ENCODE data around the gene OMA1.

Gene OMA1

DNA sequence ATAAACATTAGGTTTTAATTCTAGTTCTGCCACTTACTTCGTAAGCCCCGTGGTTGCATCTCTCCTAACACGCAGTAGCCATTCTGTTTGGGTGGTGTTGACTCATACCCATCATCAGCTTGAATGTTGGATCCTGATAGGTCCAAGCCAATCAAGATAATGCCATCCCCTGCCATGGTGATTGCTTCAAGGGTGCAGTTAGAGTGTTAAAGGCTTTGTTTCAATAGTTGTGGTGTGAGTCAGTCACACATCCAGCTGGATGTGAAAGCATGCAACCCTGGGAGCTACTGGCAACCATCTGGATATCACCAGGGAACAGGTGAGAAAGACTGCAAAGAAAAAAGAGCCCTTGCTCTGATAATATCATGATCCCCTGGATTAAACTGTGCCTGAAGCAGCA is 69.1 kb downstream of the OMA1 start:
- no peak for DNase-seq (ENCODE audit: low read depth)
- Histone ChIP-seq H3K4me1 (ENCODE audit: control insufficient read depth, insufficient read depth, low read length) (peaks cover 5% of the 10 kb centered on the region), H3K36me3 (ENCODE audit: control insufficient read depth, insufficient read depth, low read length, severe bottlenecking) (peaks cover 3% of the 10 kb centered on the region), H3K9ac (ENCODE audit: low read length) (no peak overlapping the region), H3K9me3 (ENCODE audit: control insufficient read depth, low read length) (no peaks in the 10 kb centered on the region), H3K27me3 (replicated peaks; ENCODE audit: control insufficient read depth, insufficient read depth, low read length) (no peaks in the 10 kb centered on the region), H3K4me3 (ENCODE audit: low read length) (no peak overlapping the region)

DNA sequence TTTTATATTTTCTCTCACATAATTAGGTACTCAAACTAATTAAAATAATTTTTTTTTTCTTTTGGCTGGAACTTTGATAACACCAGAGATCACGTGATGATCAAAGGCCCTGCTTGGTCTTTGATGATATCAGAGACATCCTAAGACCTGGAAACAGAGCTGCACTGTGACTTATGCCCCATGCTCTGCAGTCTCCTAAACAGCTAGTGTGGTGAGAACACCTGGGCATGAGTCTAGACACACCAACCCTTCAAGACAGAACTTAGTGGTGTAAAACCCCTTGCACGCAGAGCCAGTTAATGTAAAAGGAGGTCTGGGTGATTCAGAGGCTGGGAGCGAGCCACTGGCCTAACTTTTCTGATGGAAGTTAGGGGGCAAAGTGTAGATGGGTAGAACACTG is 70.3 kb downstream of the OMA1 start:
- Histone ChIP-seq H3K4me3 (ENCODE audit: low read length) (no peak overlapping the region), H3K9me3 (ENCODE audit: control insufficient read depth, low read length) (no peaks in the 10 kb centered on the region), H3K9ac (ENCODE audit: low read length) (no peak overlapping the region), H3K27me3 (replicated peaks; ENCODE audit: control insufficient read depth, insufficient read depth, low read length) (no peaks in the 10 kb centered on the region), H3K4me1 (ENCODE audit: control insufficient read depth, insufficient read depth, low read length) (peaks cover 5% of the 10 kb centered on the region), H3K36me3 (ENCODE audit: control insufficient read depth, insufficient read depth, low read length, severe bottlenecking) (peaks cover 3% of the 10 kb centered on the region)
- no peak for DNase-seq (ENCODE audit: low read depth)

DNA sequence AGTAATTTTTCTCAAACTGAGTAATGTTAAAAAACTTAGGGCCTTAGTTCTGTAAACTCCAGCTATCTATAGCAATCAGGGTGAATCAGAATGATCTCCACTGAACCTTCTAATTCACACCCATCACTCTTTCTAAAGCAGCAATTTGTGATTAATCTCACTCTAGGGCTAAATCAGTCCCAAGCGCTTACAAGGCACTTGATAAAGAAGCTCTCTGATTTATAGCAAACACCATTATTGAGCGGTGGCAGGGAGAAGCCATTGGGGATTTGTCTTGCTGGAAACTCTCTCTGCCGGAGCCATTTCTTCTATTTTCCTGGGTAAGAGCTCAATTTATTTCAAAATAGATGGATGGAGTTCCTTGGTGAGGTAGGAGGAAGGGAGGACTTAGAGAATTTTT is 77.0 kb downstream of the OMA1 start:
- no peaks in the 10 kb centered on the region for H3K36me3 ChIP-seq (ENCODE audit: control insufficient read depth, insufficient read depth, low read length, severe bottlenecking)
- no peaks in the 10 kb centered on the region for H3K9me3 ChIP-seq (ENCODE audit: control insufficient read depth, low read length)
- DNase-seq (ENCODE audit: low read depth) = no peak
- H3K27me3 ChIP-seq (replicated peaks; ENCODE audit: control insufficient read depth, insufficient read depth, low read length) = no peaks in the 10 kb centered on the region
- no peaks in the 10 kb centered on the region for H3K4me1 ChIP-seq (ENCODE audit: control insufficient read depth, insufficient read depth, low read length)
- no peak overlapping the region for H3K4me3 ChIP-seq (ENCODE audit: low read length)
- H3K9ac ChIP-seq (ENCODE audit: low read length) = no peak overlapping the region

- H3K9me3 ChIP-seq (ENCODE audit: control insufficient read depth, low read length) = no peaks in the 10 kb centered on the region
- H3K36me3 ChIP-seq (ENCODE audit: control insufficient read depth, insufficient read depth, low read length, severe bottlenecking) = no peaks in the 10 kb centered on the region
- no peaks in the 10 kb centered on the region for H3K27me3 ChIP-seq (replicated peaks; ENCODE audit: control insufficient read depth, insufficient read depth, low read length)
- no peak overlapping the region for H3K4me3 ChIP-seq (ENCODE audit: low read length)
- no peaks in the 10 kb centered on the region for H3K4me1 ChIP-seq (ENCODE audit: control insufficient read depth, insufficient read depth, low read length)
- H3K9ac ChIP-seq (ENCODE audit: low read length) = no peak overlapping the region
- no peak for DNase-seq (ENCODE audit: low read depth)
Measured at GRCh38 chr1:58469016-58469415, 77.5 kb downstream of the OMA1 start.

DNA sequence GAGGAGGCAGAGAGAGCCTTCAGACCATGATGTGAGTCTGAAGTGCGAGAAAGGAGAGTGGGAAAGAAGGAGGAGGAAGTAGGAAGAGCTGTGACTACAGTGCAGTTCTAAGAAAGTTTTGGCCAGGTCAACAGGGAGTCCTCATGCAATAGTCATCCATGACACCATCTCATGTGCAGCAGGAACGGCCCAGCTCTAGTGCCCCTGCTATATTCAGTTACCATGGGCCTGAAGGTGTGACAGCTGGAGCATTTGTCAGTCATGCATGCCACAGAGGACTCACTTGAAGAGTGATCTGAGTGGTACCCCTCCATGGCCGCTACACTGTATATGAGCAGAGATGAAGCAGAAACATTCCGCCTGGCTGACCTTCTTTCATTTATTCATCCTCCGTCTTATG is 77.9 kb downstream of the OMA1 start:
- Histone ChIP-seq H3K9me3 (ENCODE audit: control insufficient read depth, low read length) (no peaks in the 10 kb centered on the region), H3K27me3 (replicated peaks; ENCODE audit: control insufficient read depth, insufficient read depth, low read length) (no peaks in the 10 kb centered on the region), H3K4me3 (ENCODE audit: low read length) (no peak overlapping the region), H3K36me3 (ENCODE audit: control insufficient read depth, insufficient read depth, low read length, severe bottlenecking) (no peaks in the 10 kb centered on the region), H3K9ac (ENCODE audit: low read length) (no peak overlapping the region), H3K4me1 (ENCODE audit: control insufficient read depth, insufficient read depth, low read length) (no peaks in the 10 kb centered on the region)
- DNase-seq (ENCODE audit: low read depth) = no peak

- H3K36me3 ChIP-seq (ENCODE audit: control insufficient read depth, insufficient read depth, low read length, severe bottlenecking) = no peaks in the 10 kb centered on the region
- no peak overlapping the region for H3K4me3 ChIP-seq (ENCODE audit: low read length)
- H3K9ac ChIP-seq (ENCODE audit: low read length) = no peak overlapping the region
- H3K4me1 ChIP-seq (ENCODE audit: control insufficient read depth, insufficient read depth, low read length) = no peaks in the 10 kb centered on the region
- no peaks in the 10 kb centered on the region for H3K9me3 ChIP-seq (ENCODE audit: control insufficient read depth, low read length)
- no peak for DNase-seq (ENCODE audit: low read depth)
- no peaks in the 10 kb centered on the region for H3K27me3 ChIP-seq (replicated peaks; ENCODE audit: control insufficient read depth, insufficient read depth, low read length)
Measured at GRCh38 chr1:58466630-58467241, 79.8 kb downstream of the OMA1 start.

DNA sequence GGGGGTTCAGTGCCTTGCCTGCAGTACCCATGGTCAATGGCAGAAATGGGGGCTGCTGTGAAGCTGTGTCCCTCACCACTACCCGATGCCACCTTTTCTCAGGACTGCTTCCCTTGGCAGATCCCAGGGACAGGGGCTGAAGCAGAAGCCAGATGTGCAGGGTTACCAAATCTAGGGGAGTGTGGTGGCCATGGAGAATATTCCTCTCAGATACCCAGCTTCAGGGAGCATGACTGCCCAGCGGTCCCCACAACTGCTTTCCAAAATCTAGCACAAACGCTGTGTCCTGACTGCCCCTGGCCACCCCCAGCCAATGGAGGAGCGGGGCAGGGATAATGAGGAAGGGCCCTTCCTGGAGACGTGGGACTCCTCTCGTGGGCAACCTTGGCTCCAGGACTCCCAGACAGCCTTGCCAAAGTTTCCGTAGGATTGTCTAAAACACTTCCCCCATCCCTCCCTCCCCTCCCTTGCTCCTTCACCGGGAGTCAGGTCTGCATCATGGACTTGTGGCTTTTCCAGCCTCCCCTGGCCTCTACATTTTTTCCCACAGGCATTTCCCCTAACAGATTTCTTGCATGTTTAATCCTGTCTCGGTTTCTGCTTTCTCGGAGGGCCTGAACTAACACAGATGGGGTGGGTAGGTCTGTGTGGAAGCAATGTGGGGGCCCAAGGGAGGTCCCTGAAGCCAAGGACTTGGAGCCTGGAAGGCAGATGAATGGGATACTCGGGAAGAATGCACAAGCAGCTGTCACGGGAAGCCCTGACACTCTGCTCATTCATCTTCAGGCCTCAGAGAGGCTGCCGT is 80.5 kb downstream of the OMA1 start:
- no peak for DNase-seq (ENCODE audit: low read depth)
- no peaks in the 10 kb centered on the region for H3K9me3 ChIP-seq (ENCODE audit: control insufficient read depth, low read length)
- no peaks in the 10 kb centered on the region for H3K4me1 ChIP-seq (ENCODE audit: control insufficient read depth, insufficient read depth, low read length)
- no peak overlapping the region for H3K4me3 ChIP-seq (ENCODE audit: low read length)
- H3K36me3 ChIP-seq (ENCODE audit: control insufficient read depth, insufficient read depth, low read length, severe bottlenecking) = no peaks in the 10 kb centered on the region
- H3K9ac ChIP-seq (ENCODE audit: low read length) = no peak overlapping the region
- no peaks in the 10 kb centered on the region for H3K27me3 ChIP-seq (replicated peaks; ENCODE audit: control insufficient read depth, insufficient read depth, low read length)

DNA sequence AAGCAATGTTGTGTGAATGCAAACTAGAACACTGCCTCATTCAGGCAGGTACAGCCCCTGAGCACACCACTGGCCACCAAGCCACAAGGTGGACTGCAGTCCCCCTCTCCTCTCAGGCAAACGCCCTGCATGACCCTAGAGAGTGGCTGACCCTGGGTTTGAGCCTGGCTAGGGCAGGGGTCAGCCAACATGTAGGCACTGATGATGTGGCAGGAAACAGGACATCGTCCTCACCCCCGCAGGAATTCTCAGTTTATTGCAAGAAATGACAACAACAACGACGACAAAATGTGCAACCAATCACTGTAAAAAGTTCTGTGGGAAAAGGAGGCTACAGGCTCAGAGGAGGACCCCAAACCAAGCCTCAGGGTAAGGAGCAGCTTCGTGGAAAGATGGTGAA is 81.3 kb downstream of the OMA1 start:
- DNase-seq (ENCODE audit: low read depth) = no peak
- H3K9me3 ChIP-seq (ENCODE audit: control insufficient read depth, low read length) = no peaks in the 10 kb centered on the region
- H3K4me1 ChIP-seq (ENCODE audit: control insufficient read depth, insufficient read depth, low read length) = no peaks in the 10 kb centered on the region
- H3K9ac ChIP-seq (ENCODE audit: low read length) = no peak overlapping the region
- no peaks in the 10 kb centered on the region for H3K27me3 ChIP-seq (replicated peaks; ENCODE audit: control insufficient read depth, insufficient read depth, low read length)
- H3K36me3 ChIP-seq (ENCODE audit: control insufficient read depth, insufficient read depth, low read length, severe bottlenecking) = no peaks in the 10 kb centered on the region
- no peak overlapping the region for H3K4me3 ChIP-seq (ENCODE audit: low read length)

- peak; percentile 37 for DNase-seq (ENCODE audit: low read depth)
- Histone ChIP-seq H3K4me1 (ENCODE audit: control insufficient read depth, insufficient read depth, low read length) (peaks cover 7% of the 10 kb centered on the region), H3K4me3 (ENCODE audit: low read length) (no peak overlapping the region), H3K9me3 (ENCODE audit: control insufficient read depth, low read length) (peaks cover 8% of the 10 kb centered on the region), H3K27me3 (replicated peaks; ENCODE audit: control insufficient read depth, insufficient read depth, low read length) (no peaks in the 10 kb centered on the region), H3K36me3 (ENCODE audit: control insufficient read depth, insufficient read depth, low read length, severe bottlenecking) (no peaks in the 10 kb centered on the region), H3K9ac (ENCODE audit: low read length) (no peak overlapping the region)
Measured at GRCh38 chr1:58460469-58460868, 86.1 kb downstream of the OMA1 start.

- Histone ChIP-seq H3K4me1 (ENCODE audit: control insufficient read depth, insufficient read depth, low read length) (peaks cover 7% of the 10 kb centered on the region), H3K36me3 (ENCODE audit: control insufficient read depth, insufficient read depth, low read length, severe bottlenecking) (no peaks in the 10 kb centered on the region), H3K9ac (ENCODE audit: low read length) (no peak overlapping the region), H3K9me3 (ENCODE audit: control insufficient read depth, low read length) (peaks cover 8% of the 10 kb centered on the region), H3K4me3 (ENCODE audit: low read length) (no peak overlapping the region), H3K27me3 (replicated peaks; ENCODE audit: control insufficient read depth, insufficient read depth, low read length) (no peaks in the 10 kb centered on the region)
- no peak for DNase-seq (ENCODE audit: low read depth)
Measured at GRCh38 chr1:58459911-58460310, 86.6 kb downstream of the OMA1 start.

- Histone ChIP-seq H3K27me3 (replicated peaks; ENCODE audit: control insufficient read depth, insufficient read depth, low read length) (no peaks in the 10 kb centered on the region), H3K9me3 (ENCODE audit: control insufficient read depth, low read length) (peaks cover 8% of the 10 kb centered on the region), H3K4me3 (ENCODE audit: low read length) (no peak overlapping the region), H3K9ac (ENCODE audit: low read length) (no peak overlapping the region), H3K4me1 (ENCODE audit: control insufficient read depth, insufficient read depth, low read length) (peaks cover 7% of the 10 kb centered on the region), H3K36me3 (ENCODE audit: control insufficient read depth, insufficient read depth, low read length, severe bottlenecking) (no peaks in the 10 kb centered on the region)
- DNase-seq (ENCODE audit: low read depth) = peak; percentile 15
Measured at GRCh38 chr1:58457023-58457635, 89.4 kb downstream of the OMA1 start.

Data from adipocyte (in vitro differentiated cells).